ENCODE results near the gene WDR37. TPM values are rescaled to one million over a fixed set of nuclear protein-coding genes. Genes with fewer than 3 reads are reported as not detected.

Gene WDR37
- total and polyA plus RNA-seq, 2 donors (not counting 1 experiment from before 2014, with no cell fraction given), result 17.3 to 33.2 TPM

GRCh38 chr10:1029838-1030237, 26.3 kb upstream of the WDR37 start:
- no peak overlapping the region for H2AFZ ChIP-seq (ENCODE audit: insufficient read depth, low read depth, low read length, poor library complexity, severe bottlenecking)
- H3K79me2 ChIP-seq (ENCODE audit: control insufficient read depth, insufficient read depth, low read length), result no peaks in the 10 kb centered on the region
- H3K4me3 ChIP-seq (ENCODE audit: control extremely low read depth in 1 of 5, extremely low read depth in 1 of 5, insufficient read depth in 1 of 5, low read depth in 2 of 5, low read length in 4 of 5), result no peak overlapping the region
- no peaks in the 10 kb centered on the region for H4K20me1 ChIP-seq (ENCODE audit: control insufficient read depth, insufficient read depth, low read length, poor library complexity, severe bottlenecking)
- no peaks in the 10 kb centered on the region for H3K4me1 Mint-ChIP-seq
- no peaks in the 10 kb centered on the region for H3K27me3 Mint-ChIP-seq
- H3K36me3 ChIP-seq (replicated peaks in 1 of 2; ENCODE audit: control extremely low read depth in 1 of 2, control insufficient read depth in 1 of 2, extremely low read depth in 1 of 2, insufficient read depth in 2 of 2, low read length in 1 of 2), result no peaks in the 10 kb centered on the region
- H3K4me1 ChIP-seq (ENCODE audit: control insufficient read depth in 2 of 2, insufficient read depth in 2 of 2, low read length in 2 of 2), result no peaks in the 10 kb centered on the region
- H3K4me3 Mint-ChIP-seq, result no peak overlapping the region
- no peaks in the 10 kb centered on the region for H3K27me3 ChIP-seq (replicated peaks in 1 of 4; ENCODE audit: control extremely low read depth in 1 of 4, control insufficient read depth in 3 of 4, insufficient read depth in 4 of 4, low read length in 3 of 4)
- H3K9me3 Mint-ChIP-seq (ENCODE audit: insufficient read depth), result no peaks in the 10 kb centered on the region
- ATAC-seq (ENCODE audit: low read depth), result no peak
- H3K27ac ChIP-seq (ENCODE audit: low read length in 2 of 2), result no peak overlapping the region
- no peak overlapping the region for H3K9ac ChIP-seq (ENCODE audit: low read length)
- ChIA-PET CTCF (no interaction called here), POLR2A (no interaction called here)
- no peaks in the 10 kb centered on the region for H3K9me3 ChIP-seq (ENCODE audit: control extremely low read depth in 1 of 3, control insufficient read depth in 2 of 3, insufficient read depth in 1 of 3, low read length in 2 of 3)
- no peak overlapping the region for H3K27ac Mint-ChIP-seq
- 98% methylated on average over 6 of the region's 7 CpGs for WGBS (ENCODE audit: insufficient coverage)
- intact Hi-C loops (cut with micrococcal nuclease), result no loop called here
- TF ChIP-seq, protein P1, sequence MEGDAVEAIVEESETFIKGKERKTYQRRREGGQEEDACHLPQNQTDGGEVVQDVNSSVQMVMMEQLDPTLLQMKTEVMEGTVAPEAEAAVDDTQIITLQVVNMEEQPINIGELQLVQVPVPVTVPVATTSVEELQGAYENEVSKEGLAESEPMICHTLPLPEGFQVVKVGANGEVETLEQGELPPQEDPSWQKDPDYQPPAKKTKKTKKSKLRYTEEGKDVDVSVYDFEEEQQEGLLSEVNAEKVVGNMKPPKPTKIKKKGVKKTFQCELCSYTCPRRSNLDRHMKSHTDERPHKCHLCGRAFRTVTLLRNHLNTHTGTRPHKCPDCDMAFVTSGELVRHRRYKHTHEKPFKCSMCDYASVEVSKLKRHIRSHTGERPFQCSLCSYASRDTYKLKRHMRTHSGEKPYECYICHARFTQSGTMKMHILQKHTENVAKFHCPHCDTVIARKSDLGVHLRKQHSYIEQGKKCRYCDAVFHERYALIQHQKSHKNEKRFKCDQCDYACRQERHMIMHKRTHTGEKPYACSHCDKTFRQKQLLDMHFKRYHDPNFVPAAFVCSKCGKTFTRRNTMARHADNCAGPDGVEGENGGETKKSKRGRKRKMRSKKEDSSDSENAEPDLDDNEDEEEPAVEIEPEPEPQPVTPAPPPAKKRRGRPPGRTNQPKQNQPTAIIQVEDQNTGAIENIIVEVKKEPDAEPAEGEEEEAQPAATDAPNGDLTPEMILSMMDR (IDR thresholded peaks at IDR 0.05), result no peak
- no peak for TF ChIP-seq EZH2 (IDR thresholded peaks at IDR 0.05; ENCODE audit: borderline replicate concordance, insufficient read depth, low read depth, low read length, poor library complexity, severe bottlenecking)
- no peak overlapping the region for H3K4me2 ChIP-seq (replicated peaks; ENCODE audit: low read depth, low read length, poor library complexity, severe bottlenecking)
- DNase-seq, result no peak

- no peak overlapping the region for H3K4me2 ChIP-seq (replicated peaks; ENCODE audit: low read depth, low read length, poor library complexity, severe bottlenecking)
- no peak overlapping the region for H3K27ac Mint-ChIP-seq
- H3K9me3 ChIP-seq (ENCODE audit: control extremely low read depth in 1 of 3, control insufficient read depth in 2 of 3, insufficient read depth in 1 of 3, low read length in 2 of 3), result no peaks in the 10 kb centered on the region
- no peaks in the 10 kb centered on the region for H3K27me3 Mint-ChIP-seq
- no peaks in the 10 kb centered on the region for H3K9me3 Mint-ChIP-seq (ENCODE audit: insufficient read depth)
- ChIA-PET CTCF (no interaction called here), POLR2A (no interaction called here)
- H3K79me2 ChIP-seq (ENCODE audit: control insufficient read depth, insufficient read depth, low read length), result no peaks in the 10 kb centered on the region
- H4K20me1 ChIP-seq (ENCODE audit: control insufficient read depth, insufficient read depth, low read length, poor library complexity, severe bottlenecking), result no peaks in the 10 kb centered on the region
- H3K27me3 ChIP-seq (replicated peaks in 1 of 4; ENCODE audit: control extremely low read depth in 1 of 4, control insufficient read depth in 3 of 4, insufficient read depth in 4 of 4, low read length in 3 of 4), result no peaks in the 10 kb centered on the region
- TF ChIP-seq, protein P1 (IDR thresholded peaks at IDR 0.05), result no peak
- TF ChIP-seq EZH2 (IDR thresholded peaks at IDR 0.05; ENCODE audit: borderline replicate concordance, insufficient read depth, low read depth, low read length, poor library complexity, severe bottlenecking), result no peak
- no peak for DNase-seq
- peaks cover 0 to 15% of the 10 kb centered on the region in 2 experiments for H3K36me3 ChIP-seq (replicated peaks in 1 of 2; ENCODE audit: control extremely low read depth in 1 of 2, control insufficient read depth in 1 of 2, extremely low read depth in 1 of 2, insufficient read depth in 2 of 2, low read length in 1 of 2)
- no peak overlapping the region for H3K4me3 Mint-ChIP-seq
- no CpG with 5 or more reads among the region's 1 CpG for whole genome bisulfite sequencing (ENCODE audit: insufficient coverage)
- no peak overlapping the region for H3K27ac ChIP-seq (ENCODE audit: low read length in 2 of 2)
- H2AFZ ChIP-seq (ENCODE audit: insufficient read depth, low read depth, low read length, poor library complexity, severe bottlenecking), result no peak overlapping the region
- intact Hi-C loops (cut with micrococcal nuclease), result no loop called here
- H3K4me3 ChIP-seq (ENCODE audit: control extremely low read depth in 1 of 5, extremely low read depth in 1 of 5, insufficient read depth in 1 of 5, low read depth in 2 of 5, low read length in 4 of 5), result no peak overlapping the region
- peaks cover 20% of the 10 kb centered on the region for H3K4me1 Mint-ChIP-seq
- ATAC-seq (ENCODE audit: low read depth), result no peak
- no peak overlapping the region for H3K9ac ChIP-seq (ENCODE audit: low read length)
- H3K4me1 ChIP-seq (ENCODE audit: control insufficient read depth in 2 of 2, insufficient read depth in 2 of 2, low read length in 2 of 2), result peaks cover 0 to 8% of the 10 kb centered on the region in 2 donors
These were observed 22.6 kb upstream of the WDR37 start for GRCh38 chr10:1033601-1034000.

Data from B cell (primary cell).